ENCODE data around the gene PCDH9. TPM values are rescaled to one million over a fixed set of nuclear protein-coding genes. Genes with fewer than 3 reads are reported as not detected.

PCDH9 gene
- total RNA-seq, 2 donors from 2014 or later: 0.95 to 1.8 TPM

GRCh38 chr13:66534561-66534960, 695.6 kb downstream of the PCDH9 start:
- Histone ChIP-seq H3K4me1 (ENCODE audit: control insufficient read depth, insufficient read depth, low read length) (no peaks in the 10 kb centered on the region), H3K27ac (ENCODE audit: low read depth, low read length) (no peak overlapping the region), H3K9ac (ENCODE audit: extremely low read depth, low read length, poor library complexity, severe bottlenecking) (no peak overlapping the region), H3K4me3 (ENCODE audit: low read length) (no peak overlapping the region), H3K36me3 (ENCODE audit: control insufficient read depth, insufficient read depth, low read length) (no peaks in the 10 kb centered on the region), H3K9me3 (ENCODE audit: control insufficient read depth, low read length) (no peaks in the 10 kb centered on the region), H3K27me3 (ENCODE audit: control insufficient read depth, insufficient read depth, low read length, poor library complexity, severe bottlenecking) (no peaks in the 10 kb centered on the region)
- TF ChIP-seq CTCF (conservative IDR thresholded peaks at IDR 0.05): no peak
- no peak for DNase-seq
- Mint-ChIP-seq H3K4me3 (no peak overlapping the region), H3K27ac (no peak overlapping the region), H3K27me3 (ENCODE audit: insufficient read depth) (no peaks in the 10 kb centered on the region), H3K36me3 (ENCODE audit: low read depth) (no peaks in the 10 kb centered on the region), H3K9me3 (no peaks in the 10 kb centered on the region), H3K4me1 (peaks cover 6% of the 10 kb centered on the region)
- WGBS, 2 experiments (ENCODE audit: insufficient coverage in 1 of 2, insufficient read length in 1 of 2): 100% methylated on average over 2 of the region's 2 CpGs; no CpG with 5 or more reads in 1 of the 2 experiments

GRCh38 chr13:66532845-66533244, 697.3 kb downstream of the PCDH9 start:
- no peak overlapping the region for H3K9ac ChIP-seq (ENCODE audit: extremely low read depth, low read length, poor library complexity, severe bottlenecking)
- H3K9me3 ChIP-seq (ENCODE audit: control insufficient read depth, low read length): no peaks in the 10 kb centered on the region
- no peaks in the 10 kb centered on the region for H3K4me1 ChIP-seq (ENCODE audit: control insufficient read depth, insufficient read depth, low read length)
- 91 to 93% methylated on average over 2 to 5 of the region's 5 CpGs for WGBS, 2 experiments (ENCODE audit: insufficient coverage in 1 of 2, insufficient read length in 1 of 2)
- peaks cover 8% of the 10 kb centered on the region for H3K4me1 Mint-ChIP-seq
- H3K27ac ChIP-seq (ENCODE audit: low read depth, low read length): no peak overlapping the region
- H3K27ac Mint-ChIP-seq: no peak overlapping the region
- H3K36me3 Mint-ChIP-seq (ENCODE audit: low read depth): no peaks in the 10 kb centered on the region
- TF ChIP-seq CTCF (conservative IDR thresholded peaks at IDR 0.05): no peak
- H3K27me3 Mint-ChIP-seq (ENCODE audit: insufficient read depth): no peaks in the 10 kb centered on the region
- no peaks in the 10 kb centered on the region for H3K9me3 Mint-ChIP-seq
- H3K4me3 Mint-ChIP-seq: no peak overlapping the region
- no peaks in the 10 kb centered on the region for H3K27me3 ChIP-seq (ENCODE audit: control insufficient read depth, insufficient read depth, low read length, poor library complexity, severe bottlenecking)
- H3K36me3 ChIP-seq (ENCODE audit: control insufficient read depth, insufficient read depth, low read length): no peaks in the 10 kb centered on the region
- no peak overlapping the region for H3K4me3 ChIP-seq (ENCODE audit: low read length)
- no peak for DNase-seq

GRCh38 chr13:66532146-66532545, 698.0 kb downstream of the PCDH9 start:
- Mint-ChIP-seq H3K9me3 (no peaks in the 10 kb centered on the region), H3K36me3 (ENCODE audit: low read depth) (no peaks in the 10 kb centered on the region), H3K4me3 (no peak overlapping the region), H3K4me1 (peaks cover 8% of the 10 kb centered on the region), H3K27me3 (ENCODE audit: insufficient read depth) (no peaks in the 10 kb centered on the region), H3K27ac (no peak overlapping the region)
- TF ChIP-seq CTCF (conservative IDR thresholded peaks at IDR 0.05): no peak
- no peak overlapping the region for H3K4me3 ChIP-seq (ENCODE audit: low read length)
- WGBS, 2 experiments (ENCODE audit: insufficient coverage in 1 of 2, insufficient read length in 1 of 2): 89% methylated on average over 2 of the region's 3 CpGs; no CpG with 5 or more reads in 1 of the 2 experiments
- H3K36me3 ChIP-seq (ENCODE audit: control insufficient read depth, insufficient read depth, low read length): no peaks in the 10 kb centered on the region
- H3K27ac ChIP-seq (ENCODE audit: low read depth, low read length): no peak overlapping the region
- no peak overlapping the region for H3K9ac ChIP-seq (ENCODE audit: extremely low read depth, low read length, poor library complexity, severe bottlenecking)
- H3K9me3 ChIP-seq (ENCODE audit: control insufficient read depth, low read length): no peaks in the 10 kb centered on the region
- no peak for DNase-seq
- H3K4me1 ChIP-seq (ENCODE audit: control insufficient read depth, insufficient read depth, low read length): no peaks in the 10 kb centered on the region
- H3K27me3 ChIP-seq (ENCODE audit: control insufficient read depth, insufficient read depth, low read length, poor library complexity, severe bottlenecking): no peaks in the 10 kb centered on the region
